Stomach (tissue), 9 donors: ENCODE measurements around the gene NRCAM. TPM values are rescaled to one million over a fixed set of nuclear protein-coding genes. Genes with fewer than 3 reads are reported as not detected.

ENCODE experiments used
- DNase-seq, 2 donors: peaks; one replicate each; pipeline versions ENCODE4 v3.0.0 to v3.0.0-alpha.2; 2013 to 2019
- H3K27ac ChIP-seq, 5 donors: fragments of 200-600 bp in 4 of 5; sonication (generic) in 4 of 5; one replicate each; pipeline ENCODE4 v1.5.1; 2013 to 2019; ENCODE audit warnings: mild to moderate bottlenecking in 1 of 5, moderate library complexity in 1 of 5
- H3K27me3 ChIP-seq, 3 donors: fragments of 200-600 bp; sonication (generic); one replicate each; pipeline ENCODE4 v1.5.1; 2017 to 2019; ENCODE audit warnings: mixed run types in 1 of 3
- H3K36me3 ChIP-seq, 4 donors: fragments of 200-600 bp; sonication (generic); 1 replicate in 3 of 4; 2 replicates in 1 of 4; pipeline ENCODE4 v1.5.1; 2016 to 2019
- H3K4me1 ChIP-seq, 4 donors: fragments of 200-600 bp; sonication (generic); one replicate each; pipeline ENCODE4 v1.5.1; 2016 to 2019
- H3K4me3 ChIP-seq, 4 donors: fragments of 200-600 bp; sonication (generic) in 3 of 4; one replicate each; pipeline ENCODE4 v1.5.1; 2016 to 2019; ENCODE audit warnings: mild to moderate bottlenecking in 1 of 4
- H3K9me3 ChIP-seq, 4 donors: fragments of 200-600 bp; sonication (generic); one replicate each; pipeline ENCODE4 v1.5.1; 2016 to 2019
- CTCF ChIP-seq, 7 experiments: fragments of 450-650 bp in 4 of 7; fragments of 200-600 bp in 3 of 7; sonication (generic) in 3 of 7; IDR thresholded peaks; one replicate each; pipeline ENCODE4 v1.5.1; 2016 to 2019; ENCODE audit warnings: antibody characterized with exemption in 7 of 7, control low read depth in 2 of 7, mild to moderate bottlenecking in 1 of 7
- EP300 ChIP-seq: sonication (generic); formaldehyde crosslinking; IDR thresholded peaks from one replicate; pipeline ENCODE4 v1.6.1; 2017; ENCODE audit warnings: antibody characterized with exemption
- POLR2A ChIP-seq, 4 donors: fragments of 450-650 bp; IDR thresholded peaks; one replicate each; pipeline ENCODE4 v1.6.1; 2016; ENCODE audit warnings: antibody characterized with exemption in 4 of 4, control low read depth in 2 of 4, mild to moderate bottlenecking in 1 of 4, moderate library complexity in 1 of 4
- POLR2AphosphoS5 ChIP-seq, 3 donors: sonication (generic); formaldehyde crosslinking; IDR thresholded peaks; one replicate each; pipeline ENCODE4 v1.6.1; 2016; ENCODE audit warnings: antibody characterized with exemption in 3 of 3
- WGBS, 5 donors: extraction: QIAGEN DNeasy Blood & Tissue Kit in 3 of 5; methylation state at CpG; one replicate each; pipeline versions ENCODE4 v1.1.5 to v1.1.7; 2013 to 2018; 5-methylcytosine and 5-hydroxymethylcytosine counted together
- intact Hi-C: fragments of 100-400 bp; cut with DNase I; formaldehyde crosslinking; loops from one replicate; pipeline ENCODE4 v1.15.1; 2023; ENCODE audit warnings: low total_unique reads
- polyA plus RNA-seq, 3 donors: library from polyadenylated mRNA; stranded (reverse); fragments of 200-250 nt; gene quantifications; one replicate each; pipeline ENCODE4 v1.2.3, GENCODE V29; 2013
- total RNA-seq, 5 donors: library from RNA; depleted of rRNA; stranded (reverse); fragments of >200 nt; gene quantifications; one replicate each; pipeline versions ENCODE4 v1.1.0 to v1.2.3, GENCODE V29; 2014 to 2016
- donor health status: healthy with polysubstance abuse.
- donor health status: Bipolar disorder and iron deficiency.
- donor health status: healthy.

NRCAM gene
- total and polyA plus RNA-seq, 8 donors, result 1.2 to 9.4 (median 2.3) TPM

GRCh38 chr7:108421720-108422331 is 34.4 kb downstream of the NRCAM start:
- TF ChIP-seq EP300, result no peak
- no peak for TF ChIP-seq POLR2AphosphoS5 (IDR thresholded peaks at IDR 0.05)
- no peak for TF ChIP-seq CTCF (IDR thresholded peaks at IDR 0.05)
- no peak for TF ChIP-seq POLR2A (IDR thresholded peaks at IDR 0.05)
- intact Hi-C loops, result no loop called here
- Histone ChIP-seq H3K4me1 (no peaks in the 10 kb centered on the region), H3K27me3 (no peaks in the 10 kb centered on the region), H3K27ac (no peak overlapping the region), H3K4me3 (no peak overlapping the region), H3K36me3 (no peaks in the 10 kb centered on the region), H3K9me3 (no peaks in the 10 kb centered on the region)
- WGBS, 5 donors, result 13 to 20% (median 15%) methylated on average over 3 of the region's 3 CpGs
- no peak for DNase-seq

GRCh38 chr7:108419961-108420908 is 36.0 kb downstream of the NRCAM start:
- Histone ChIP-seq H3K9me3 (no peaks in the 10 kb centered on the region), H3K4me1 (no peaks in the 10 kb centered on the region), H3K27ac (no peak overlapping the region), H3K4me3 (no peak overlapping the region), H3K27me3 (no peaks in the 10 kb centered on the region), H3K36me3 (no peaks in the 10 kb centered on the region)
- DNase-seq, result no peak
- TF ChIP-seq POLR2AphosphoS5 (IDR thresholded peaks at IDR 0.05), result no peak
- TF ChIP-seq EP300, result no peak
- TF ChIP-seq CTCF (IDR thresholded peaks at IDR 0.05), result no peak
- TF ChIP-seq POLR2A (IDR thresholded peaks at IDR 0.05), result no peak
- intact Hi-C loops, result no loop called here
- WGBS, 5 donors, result 42 to 67% (median 61%) methylated on average over 7 of the region's 7 CpGs

- TF ChIP-seq CTCF (IDR thresholded peaks at IDR 0.05), result no peak
- no peak for TF ChIP-seq POLR2AphosphoS5 (IDR thresholded peaks at IDR 0.05)
- TF ChIP-seq EP300, result no peak
- TF ChIP-seq POLR2A (IDR thresholded peaks at IDR 0.05), result no peak
- intact Hi-C loops, result no loop called here
- Histone ChIP-seq H3K4me1 (no peaks in the 10 kb centered on the region), H3K36me3 (no peaks in the 10 kb centered on the region), H3K27me3 (no peaks in the 10 kb centered on the region), H3K4me3 (no peak overlapping the region), H3K27ac (no peak overlapping the region), H3K9me3 (no peaks in the 10 kb centered on the region)
- WGBS, 5 donors, result 61 to 71% (median 65%) methylated on average over 7 of the region's 7 CpGs
- DNase-seq, result no peak
Measured at GRCh38 chr7:108418946-108419345, 37.3 kb downstream of the NRCAM start.

GRCh38 chr7:108417926-108418325 is 38.3 kb downstream of the NRCAM start:
- WGBS, 5 donors, result 49 to 52% (median 50%) methylated on average over 2 of the region's 2 CpGs
- no peaks in the 10 kb centered on the region for H3K9me3 ChIP-seq
- H3K4me1 ChIP-seq, result no peaks in the 10 kb centered on the region
- DNase-seq, result no peak
- TF ChIP-seq POLR2AphosphoS5 (IDR thresholded peaks at IDR 0.05), result no peak
- TF ChIP-seq CTCF (IDR thresholded peaks at IDR 0.05), result no peak
- no peak for TF ChIP-seq POLR2A (IDR thresholded peaks at IDR 0.05)
- TF ChIP-seq EP300, result no peak
- H3K27ac ChIP-seq, result no peak overlapping the region
- H3K27me3 ChIP-seq, result no peaks in the 10 kb centered on the region
- intact Hi-C loops, result no loop called here
- no peaks in the 10 kb centered on the region for H3K36me3 ChIP-seq
- H3K4me3 ChIP-seq, result no peak overlapping the region
